HK-2 (cell line): Measurements from ENCODE around the gene ATG7.
"Not testable (repeated sequence)": the region's sequence is repeated elsewhere in the genome, so short reads cannot be mapped to it uniquely, and the experiment has no call there.

ENCODE experiments used
- DNase-seq: peaks from one replicate; pipeline ENCODE4 v3.0.0-alpha.2; 2018; ENCODE audit not compliant: unreplicated experiment

ATG7 gene

DNA sequence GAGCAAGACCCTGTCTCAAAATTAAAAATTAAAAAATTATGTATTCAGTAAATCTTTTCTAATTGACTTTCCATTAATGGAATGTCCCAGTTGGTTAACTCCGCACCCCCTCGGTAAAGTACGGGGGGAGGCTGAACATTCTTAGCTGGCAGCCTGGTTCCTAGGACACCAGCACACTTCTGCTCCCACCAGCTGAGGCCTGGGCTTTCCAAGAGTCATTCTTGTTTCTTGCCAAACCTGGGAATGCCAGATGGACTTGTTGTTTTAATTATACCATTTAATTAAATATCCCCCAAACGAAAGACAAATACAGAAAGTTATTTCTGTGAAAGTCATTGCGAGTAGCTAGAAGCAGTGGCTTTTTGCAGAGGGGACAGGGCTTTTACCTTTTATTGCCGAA lies 192.2 kb downstream of the ATG7 start:
- DNase-seq: no peak

DNA sequence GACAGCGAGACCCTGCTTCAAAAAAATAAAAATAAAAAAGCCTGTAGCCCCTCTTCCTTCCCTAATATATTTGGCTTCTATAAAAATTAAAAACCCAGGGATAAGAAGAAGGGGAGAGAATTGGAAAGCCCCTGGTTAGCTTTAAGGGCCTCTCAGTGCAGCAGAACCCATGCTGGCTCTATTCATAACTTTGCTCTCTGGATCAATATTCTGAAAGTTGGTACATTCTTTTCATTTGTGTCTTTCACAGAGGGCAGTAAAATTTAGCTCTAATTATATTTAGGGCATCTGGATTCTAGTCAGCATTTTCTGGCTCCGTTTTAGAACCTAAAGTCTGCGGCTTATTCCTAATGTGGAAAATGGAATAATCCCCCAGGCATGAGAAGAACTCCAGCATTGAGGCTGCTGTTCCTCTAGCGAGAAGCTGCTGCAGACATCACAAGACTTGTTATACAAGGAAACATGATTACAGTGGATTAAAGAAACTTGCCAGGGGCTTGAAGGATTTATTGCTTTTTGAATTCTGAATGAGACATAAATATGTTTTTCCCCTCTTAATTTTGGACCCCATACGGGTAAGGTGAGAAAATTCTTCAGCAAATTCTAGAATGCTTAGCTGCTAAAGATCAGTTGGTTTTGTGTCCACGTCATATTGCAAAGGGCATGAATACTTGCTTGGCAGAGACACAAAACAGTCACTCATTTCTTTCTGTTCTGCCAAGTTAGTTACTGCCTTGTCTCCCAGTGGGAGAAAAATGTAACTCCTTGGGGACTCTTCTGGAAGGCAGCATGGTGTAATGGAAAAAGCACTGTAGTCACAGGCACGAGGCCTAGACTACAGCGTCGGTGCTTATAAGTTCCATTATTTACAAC lies 193.8 kb downstream of the ATG7 start:
- no peak for DNase-seq

DNA sequence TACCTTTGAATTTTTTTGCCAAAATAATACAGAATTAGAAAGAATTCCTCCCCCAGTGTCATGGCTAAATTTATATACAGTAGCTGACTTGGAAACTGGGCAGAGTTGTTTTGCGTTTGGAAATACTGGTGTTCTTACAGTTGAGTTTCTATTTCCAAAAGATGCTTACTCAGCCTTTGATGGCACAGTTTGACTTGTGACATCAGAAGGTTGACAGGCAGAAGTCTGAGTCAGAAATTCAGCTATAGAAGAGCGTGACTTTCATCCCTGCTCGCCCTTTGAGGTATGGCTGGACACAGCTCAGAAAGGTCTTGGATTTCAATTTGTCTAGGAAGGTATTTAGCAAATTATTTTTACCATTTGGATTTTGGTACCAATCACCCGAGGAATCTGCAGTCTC lies 195.7 kb downstream of the ATG7 start:
- no peak for DNase-seq

DNA sequence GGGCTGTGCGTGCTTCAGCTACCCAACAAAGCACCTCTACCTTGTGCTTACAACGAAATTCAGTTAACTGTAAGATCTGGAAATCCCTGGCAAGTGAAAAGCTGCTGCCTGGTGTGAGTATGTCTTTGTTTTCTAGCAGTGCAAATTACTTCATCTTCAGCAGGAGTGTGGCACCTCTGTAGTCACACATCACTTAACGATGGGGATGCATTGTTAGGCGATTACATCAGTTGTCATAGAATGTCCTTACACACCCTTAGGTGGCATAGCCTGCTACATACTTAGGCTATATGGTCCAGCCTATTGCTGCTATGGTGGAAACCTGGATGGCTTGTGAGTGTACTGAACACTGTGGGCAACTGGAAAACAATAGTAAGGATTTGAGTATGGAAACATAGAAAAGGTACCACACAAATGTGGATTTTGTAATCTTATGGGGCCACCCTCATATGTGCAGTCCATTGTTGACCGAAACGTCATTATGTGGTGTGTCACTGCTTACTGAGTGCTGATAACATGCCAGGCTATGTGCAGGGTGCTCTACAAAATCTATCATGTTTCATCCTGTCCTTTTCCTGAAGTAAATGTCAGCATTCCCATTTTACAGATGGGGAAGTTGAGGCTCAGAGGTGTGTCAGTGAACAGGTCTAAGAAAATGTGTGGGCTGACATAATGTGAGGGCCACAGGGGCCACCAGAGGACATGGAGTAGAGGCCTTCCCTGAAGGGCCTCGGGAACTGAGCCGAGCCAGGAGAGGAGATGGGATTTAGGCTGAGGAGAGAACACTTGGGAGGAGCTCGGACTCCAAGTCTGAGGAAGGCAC lies 198.0 kb downstream of the ATG7 start:
- DNase-seq: no peak

DNA sequence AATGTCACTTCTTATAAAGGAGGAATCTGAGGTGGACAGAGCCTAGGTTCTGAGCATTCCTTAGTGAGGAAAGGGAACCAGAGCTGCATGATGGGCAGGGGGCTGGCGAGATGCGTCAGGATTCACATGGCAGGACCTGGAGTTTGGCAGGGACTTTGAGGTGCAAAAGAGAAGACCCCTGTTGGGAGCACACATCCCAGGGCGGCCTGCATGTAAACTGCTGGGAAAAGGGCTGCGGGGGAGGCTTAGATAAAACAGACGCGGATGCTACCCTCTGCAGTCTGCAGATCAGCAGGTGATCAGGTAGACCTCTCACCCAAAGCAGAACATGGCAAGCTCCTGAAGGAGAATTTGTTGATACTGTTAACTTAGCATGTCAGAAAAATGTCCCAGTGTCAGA lies 203.1 kb downstream of the ATG7 start:
- DNase-seq: no peak

DNA sequence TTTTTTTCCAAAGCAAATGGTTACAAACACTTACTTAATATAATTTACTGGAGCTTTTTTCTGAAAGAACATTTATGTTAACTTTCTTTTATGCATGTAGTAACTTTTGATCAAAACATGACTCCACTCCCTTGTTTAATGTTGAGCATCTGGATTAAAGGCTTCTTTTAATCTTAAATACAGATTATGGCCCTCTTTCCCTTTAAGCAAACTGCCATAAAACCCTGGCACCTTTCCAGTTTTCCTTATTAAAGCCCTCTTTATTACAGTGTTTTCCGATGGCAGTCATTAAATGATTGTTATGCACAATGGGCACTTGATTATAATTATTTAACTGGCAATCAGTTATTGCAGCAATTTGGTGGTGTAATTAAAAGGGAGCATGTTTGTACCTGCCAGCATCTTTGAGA lies 204.5 kb downstream of the ATG7 start:
- DNase-seq: no peak

DNA sequence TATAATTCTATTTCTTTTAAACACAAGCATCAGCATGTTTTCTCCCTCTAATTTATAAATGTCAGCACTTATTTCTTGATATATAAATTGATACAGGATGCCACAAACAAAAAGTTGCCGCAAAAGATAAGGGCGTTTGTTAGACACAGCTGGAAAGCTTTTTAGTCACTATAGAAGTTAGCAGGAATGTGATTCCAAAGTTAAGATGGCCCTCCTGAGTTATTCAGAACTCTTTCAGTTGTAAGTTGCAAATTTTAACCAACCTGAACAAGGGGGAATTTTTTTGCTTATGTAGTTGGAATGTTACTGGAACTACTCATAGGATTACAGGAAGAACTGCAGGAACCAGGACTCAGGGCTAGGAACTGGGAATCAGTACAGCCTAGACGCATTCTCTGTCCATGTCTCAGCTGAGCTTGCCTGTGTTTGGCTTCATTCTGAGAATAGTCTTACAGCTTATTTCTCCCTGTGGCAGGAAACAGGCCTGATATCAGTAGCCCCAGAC lies 205.3 kb downstream of the ATG7 start:
- peak; percentile 16 for DNase-seq

DNA sequence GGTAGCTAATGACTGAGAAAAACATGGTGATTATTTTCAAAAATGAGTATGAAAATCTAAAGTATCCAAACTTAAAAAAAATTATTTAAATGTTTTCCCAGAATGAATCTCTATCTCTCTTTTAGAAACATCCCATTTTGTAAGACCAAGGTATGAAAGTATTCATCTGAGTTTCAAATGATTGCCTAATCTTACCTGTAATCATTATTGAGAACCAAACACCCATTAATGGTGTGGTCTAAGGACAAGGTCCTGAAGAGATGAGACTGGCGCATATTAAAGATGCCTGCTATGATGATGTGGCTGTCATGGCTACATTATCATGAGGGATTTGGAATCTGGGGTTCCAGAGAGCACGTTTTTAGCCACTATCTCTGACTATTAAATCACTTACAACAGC lies 206.0 kb downstream of the ATG7 start:
- no peak for DNase-seq

DNA sequence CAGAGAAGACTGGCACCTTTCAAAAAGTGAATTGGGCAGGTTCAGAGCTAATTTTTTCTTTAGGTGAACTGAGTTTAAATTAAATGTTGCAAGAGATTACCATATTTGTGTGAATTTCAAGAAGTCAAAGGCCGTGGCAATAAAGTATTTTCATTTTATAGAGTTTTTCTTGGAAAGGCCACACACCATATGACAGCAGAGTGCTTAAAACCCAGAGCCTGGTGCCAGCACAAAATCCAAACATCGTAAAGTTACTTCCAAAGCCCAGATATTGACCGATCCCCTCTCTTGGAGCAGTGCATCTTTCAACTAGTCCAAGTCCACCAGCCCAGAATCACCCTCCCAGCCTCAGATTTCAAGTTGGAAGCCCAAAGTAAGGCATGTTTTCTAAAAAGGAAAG lies 207.0 kb downstream of the ATG7 start:
- DNase-seq: no peak

DNA sequence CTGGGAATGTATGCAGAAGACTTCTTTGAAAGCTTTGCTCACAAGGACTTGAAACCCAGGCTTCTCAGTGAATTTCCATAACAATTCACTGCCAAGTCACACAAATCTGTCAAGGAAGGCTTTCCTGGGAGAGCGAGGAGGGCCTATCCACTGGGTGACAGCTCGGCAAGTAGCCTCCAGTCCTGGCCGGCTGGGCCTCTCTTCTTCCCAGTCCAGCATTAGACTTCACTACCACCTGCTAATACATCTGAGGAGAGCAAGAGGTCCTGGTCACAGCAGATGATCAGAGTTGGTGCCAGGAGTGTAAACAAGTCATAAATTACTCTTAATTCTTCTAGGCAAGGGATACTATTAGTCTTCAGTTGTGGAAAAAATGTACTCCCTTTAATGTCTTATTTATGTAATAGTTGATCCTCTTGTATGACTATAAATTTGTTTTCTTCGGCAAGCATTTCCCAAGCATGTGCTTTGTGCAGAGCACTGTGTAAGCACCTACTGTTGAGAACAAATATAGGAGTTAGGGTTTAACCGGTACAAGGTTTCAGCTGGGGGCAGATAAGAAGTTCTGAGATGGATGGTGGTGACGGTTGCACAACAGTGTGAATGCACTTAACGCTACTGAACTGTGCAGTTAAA lies 208.6 kb downstream of the ATG7 start:
- no peak for DNase-seq

DNA sequence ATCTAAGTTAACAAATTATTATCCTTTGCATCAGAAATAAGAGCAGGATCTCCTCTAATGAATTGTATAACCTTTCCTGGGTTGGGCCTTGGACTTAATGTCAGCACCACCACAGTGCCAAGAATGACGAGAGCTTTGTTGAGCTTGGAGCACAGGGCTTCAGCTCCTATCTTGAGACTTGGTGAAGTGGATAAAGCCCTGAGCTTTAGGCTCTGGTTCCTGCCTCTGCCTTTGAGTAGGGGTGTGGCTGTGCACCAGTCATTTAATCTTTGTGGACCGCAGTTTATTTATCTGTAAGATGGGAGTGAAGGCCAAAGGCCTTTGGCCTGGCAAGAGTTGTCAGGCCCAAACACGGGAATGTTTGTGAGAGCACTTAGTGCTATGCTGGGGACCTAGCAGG lies 209.4 kb downstream of the ATG7 start:
- no peak for DNase-seq

DNA sequence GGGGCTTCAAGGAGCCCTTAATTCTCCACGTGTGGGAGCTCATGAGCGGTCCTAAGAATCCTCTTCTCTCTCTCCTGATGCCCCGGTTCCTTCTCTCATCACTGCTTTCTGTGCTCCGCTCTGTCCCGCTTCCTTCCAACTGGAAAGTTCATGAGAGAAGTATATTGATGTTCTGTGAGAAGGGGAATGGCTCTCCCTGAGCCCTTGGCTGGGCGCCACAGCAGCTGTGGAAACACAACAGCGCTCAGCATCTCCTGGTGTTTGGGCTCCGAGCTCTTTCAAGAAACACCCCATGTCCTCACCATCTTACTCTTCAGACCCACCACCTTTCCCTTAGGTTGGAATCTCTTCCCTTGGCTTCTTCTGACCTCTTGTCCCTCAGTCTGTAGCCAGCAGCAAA lies 209.8 kb downstream of the ATG7 start:
- DNase-seq: no peak

DNA sequence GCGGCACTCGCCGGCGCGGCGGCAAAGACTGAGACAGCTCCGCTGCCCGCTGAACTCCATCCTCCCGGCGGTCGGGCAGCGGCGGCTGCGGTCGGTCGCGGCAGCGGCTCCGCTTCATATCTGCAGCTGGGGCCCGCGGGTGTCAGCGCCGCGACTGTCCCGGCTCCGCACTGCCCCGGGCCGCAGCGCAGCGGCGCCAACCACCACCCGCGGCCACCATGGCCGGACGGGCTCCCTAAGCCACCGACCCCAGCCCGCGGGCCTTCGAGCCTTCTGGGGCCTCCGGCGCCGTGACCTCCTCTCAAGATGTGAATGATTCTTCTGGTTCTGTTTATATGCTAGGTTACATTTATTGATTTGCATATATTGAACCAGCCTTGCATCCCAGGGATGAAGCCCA lies 216.2 kb downstream of the ATG7 start:
- DNase-seq: not testable (repeated sequence)

DNA sequence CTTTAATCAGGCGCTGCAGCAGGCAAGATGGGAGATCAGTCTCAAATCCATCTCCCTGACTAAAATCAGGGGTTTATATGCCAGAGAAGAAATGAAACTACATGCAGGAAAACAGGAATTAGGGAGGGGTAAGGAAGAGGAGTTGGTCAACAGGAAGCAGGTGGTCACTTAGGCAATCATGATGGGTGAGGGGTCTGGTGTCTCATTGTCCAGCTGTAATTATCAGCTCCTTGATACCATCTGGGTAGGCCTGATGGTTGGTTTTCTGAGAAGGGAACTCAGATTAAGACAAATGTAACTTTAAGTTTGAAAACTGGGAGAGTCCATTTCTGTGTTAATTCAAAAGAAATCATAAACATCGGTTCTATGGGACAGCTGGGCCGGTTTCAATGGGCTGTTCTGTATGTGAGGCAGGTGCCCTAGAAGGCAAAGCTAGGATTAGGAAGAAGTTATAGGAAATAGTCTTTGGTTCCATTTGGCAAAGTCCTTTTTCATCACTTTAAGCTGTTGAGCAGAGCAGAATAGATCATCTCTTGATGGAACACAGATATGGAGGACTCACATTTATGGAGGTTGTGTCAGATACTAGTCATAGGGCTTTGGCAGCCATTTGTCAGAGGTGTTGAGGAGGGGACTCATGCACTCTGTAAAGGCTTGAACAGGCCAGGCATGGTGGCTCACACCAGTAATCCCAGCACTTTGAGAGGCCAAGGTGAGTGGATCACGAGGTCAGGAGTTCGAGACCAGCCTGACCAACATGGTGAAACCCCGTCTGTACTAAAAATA lies 222.1 kb downstream of the ATG7 start:
- DNase-seq: no peak

DNA sequence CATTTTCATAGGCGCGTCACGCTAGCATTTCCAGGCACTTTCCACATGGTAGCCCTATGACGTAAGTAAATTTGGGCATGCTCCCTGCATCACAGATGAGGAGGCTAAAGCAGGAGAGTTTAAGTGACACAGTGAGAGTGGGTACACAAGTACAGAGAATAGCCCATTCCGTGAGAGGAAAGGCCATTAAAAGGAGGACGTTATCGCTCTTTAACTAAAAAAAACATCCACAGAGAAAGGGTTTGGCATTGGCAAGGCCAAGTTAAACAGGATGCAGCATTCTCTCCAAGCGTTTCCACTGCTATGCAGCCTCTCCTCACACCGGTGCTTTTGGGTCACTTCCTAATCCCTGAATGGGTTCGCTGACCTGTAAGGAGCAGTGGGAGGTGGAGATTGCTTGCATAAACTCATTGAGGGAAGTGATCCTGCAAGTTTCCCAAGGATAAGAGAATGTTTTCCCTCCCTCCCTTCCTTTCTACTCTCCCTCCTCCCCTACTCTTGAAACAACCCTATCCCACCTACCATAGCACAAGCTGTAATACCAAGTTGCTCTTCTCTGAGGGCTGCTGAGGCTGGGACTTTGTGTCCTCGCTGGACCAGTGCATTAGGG lies 223.9 kb downstream of the ATG7 start:
- DNase-seq: no peak

DNA sequence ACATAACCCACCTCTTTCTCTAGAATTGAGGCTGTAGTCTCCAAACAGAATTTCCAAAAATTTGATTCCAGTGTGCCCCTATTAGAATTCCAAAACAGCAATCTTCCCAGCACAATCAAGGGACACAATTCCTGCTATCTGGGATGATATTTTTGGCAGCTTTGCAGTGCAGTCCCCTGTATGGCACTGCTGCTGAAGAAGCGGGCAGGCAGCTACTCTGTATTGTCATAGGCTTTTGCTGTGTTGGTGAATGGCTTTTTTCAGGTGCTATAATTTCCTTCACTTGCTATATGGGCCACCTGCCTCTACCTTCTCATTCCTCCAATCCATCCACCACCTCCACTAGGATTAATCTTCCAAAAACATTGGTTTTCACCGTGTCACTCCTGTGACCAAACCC lies 226.0 kb downstream of the ATG7 start:
- no peak for DNase-seq

DNA sequence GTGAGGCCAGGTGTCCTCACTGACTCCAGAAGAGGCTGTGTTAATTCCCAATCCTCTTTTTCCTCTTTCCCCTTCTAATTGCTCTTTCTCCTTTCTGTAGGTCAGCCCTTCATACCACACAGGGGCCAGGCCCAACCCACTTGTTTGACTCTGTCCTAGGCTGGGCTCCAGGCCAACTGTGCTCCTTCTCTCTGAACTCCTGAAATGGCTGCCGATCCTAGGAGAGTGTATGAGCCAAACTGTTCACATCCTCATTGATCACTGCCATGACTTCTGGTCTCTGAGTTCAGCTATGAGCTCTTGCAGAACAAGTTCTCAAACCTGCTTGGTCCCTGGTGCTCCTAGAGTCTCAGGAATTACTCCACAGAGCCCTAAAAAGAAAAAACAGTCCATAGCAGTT lies 226.4 kb downstream of the ATG7 start:
- DNase-seq: peak; percentile 33

DNA sequence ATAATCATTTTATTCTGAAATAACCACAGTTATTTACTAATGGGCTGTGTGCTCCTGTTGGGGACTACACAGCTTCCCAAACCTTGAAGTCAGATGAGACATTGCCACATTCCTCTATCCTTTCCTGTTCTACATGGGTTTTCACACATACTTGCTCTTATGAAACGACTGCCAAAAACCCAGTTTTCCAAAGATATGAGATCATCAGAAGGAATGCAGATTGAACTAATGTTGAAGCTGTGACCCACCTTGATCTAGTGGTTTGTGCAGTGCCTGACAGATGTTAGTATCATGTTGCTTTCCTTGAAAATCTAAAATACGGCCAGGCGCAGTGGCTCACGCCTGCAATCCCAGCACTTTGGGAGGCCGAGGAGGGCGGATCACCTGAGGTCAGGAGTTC lies 226.9 kb downstream of the ATG7 start:
- DNase-seq: no peak

DNA sequence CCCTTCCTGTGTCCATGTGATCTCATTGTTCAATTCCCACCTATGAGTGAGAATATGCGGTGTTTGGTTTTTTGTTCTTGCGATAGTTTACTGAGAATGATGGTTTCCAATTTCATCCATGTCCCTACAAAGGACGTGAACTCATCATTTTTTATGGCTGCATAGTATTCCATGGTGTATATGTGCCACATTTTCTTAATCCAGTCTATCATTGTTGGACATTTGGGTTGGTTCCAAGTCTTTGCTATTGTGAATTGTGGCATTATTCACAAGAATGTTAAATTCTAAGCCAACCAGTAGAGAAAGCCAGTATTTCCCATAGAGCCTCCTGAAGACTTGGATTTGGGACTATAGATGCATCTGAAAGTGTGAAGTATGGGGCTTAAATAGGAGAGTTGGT lies 230.2 kb downstream of the ATG7 start:
- not testable (repeated sequence) for DNase-seq

DNA sequence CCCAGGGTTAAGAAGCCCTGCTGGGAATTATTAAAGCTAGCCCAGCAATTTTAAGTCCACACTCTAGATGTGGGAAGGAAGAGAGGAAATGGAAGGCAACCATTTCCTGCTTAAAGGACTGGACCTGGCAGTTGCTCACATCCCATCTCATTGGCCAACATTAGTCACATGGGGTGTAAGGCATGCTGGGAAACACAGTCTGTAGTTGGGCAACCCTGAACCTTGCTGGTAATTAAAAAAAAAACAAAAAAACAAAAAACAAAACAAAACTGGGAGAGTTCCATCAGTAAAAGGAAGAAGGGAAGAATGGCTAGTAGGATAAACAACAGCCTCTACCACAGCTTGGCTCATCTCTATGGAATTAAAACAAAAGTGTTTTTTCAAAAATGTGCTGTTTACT lies 235.5 kb downstream of the ATG7 start:
- DNase-seq: no peak
